ENCODE data around the gene SLC22A3.

DNA sequence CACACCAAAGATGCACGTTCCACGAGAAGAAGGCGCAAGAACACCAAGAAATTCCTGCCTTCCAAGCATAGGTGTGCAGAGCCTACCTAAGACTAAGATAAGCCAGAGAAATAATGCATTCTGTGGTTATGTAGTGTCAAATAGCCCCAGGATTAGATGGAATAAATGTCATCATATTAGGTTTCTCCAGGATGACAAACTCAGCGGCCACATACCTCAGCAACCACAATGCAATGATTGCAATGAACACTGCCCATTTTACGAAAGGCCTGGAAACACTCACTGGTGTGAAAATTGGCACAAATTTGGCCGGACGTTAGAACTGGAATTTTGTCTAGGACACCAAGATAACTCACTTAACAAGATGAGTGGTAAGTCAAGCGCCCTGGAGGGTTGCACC lies 129.7 kb downstream of the SLC22A3 start:
- TF ChIP-seq TAF1 (IDR thresholded peaks at IDR 0.05; ENCODE audit: low read depth, low read length): no peak
- no peak for TF ChIP-seq POLR2A (IDR thresholded peaks at IDR 0.05; ENCODE audit: low read depth, low read length)
- TF ChIP-seq POLR2AphosphoS5 (IDR thresholded peaks at IDR 0.05; ENCODE audit: low read depth, low read length): no peak

All from GM12891 (cell line).